Measurements from ENCODE around the gene GBA2.

- TF ChIP-seq CTCF (IDR thresholded peaks at IDR 0.05) (no peak), POLR2AphosphoS5 (IDR thresholded peaks at IDR 0.05; ENCODE audit: insufficient read depth in 1 of 2, low read depth in 1 of 2) (no peak)
Measured at GRCh38 chr9:35743452-35743851, 5.6 kb downstream of the GBA2 start.
